GM19025 (cell line): ENCODE results near the gene DNAJC28.
"Not testable (repeated sequence)": the region's sequence is repeated elsewhere in the genome, so short reads cannot be mapped to it uniquely, and the experiment has no call there.

ENCODE experiments used
- ATAC-seq: cut with Tn5 transposase; IDR thresholded peaks from one replicate; pipeline ENCODE4 v1.9.1; 2021; ENCODE audit warnings: mild to moderate bottlenecking, low read depth, moderate library complexity; ENCODE audit not compliant: unreplicated experiment

Gene DNAJC28

GRCh38 chr21:33491373-33492102, at the start of gene DNAJC28:
DNAJC28 (minus strand) TSS chr21:33491716; CDS start chr21:33489393, 2,323 bp downstream.
- peak; percentile 97 for ATAC-seq

- ATAC-seq: no peak
Observed at GRCh38 chr21:33541105-33541711, 49.7 kb upstream of the DNAJC28 start.

- ATAC-seq: no peak
Observed at GRCh38 chr21:33540711-33541104, 49.2 kb upstream of the DNAJC28 start.

- ATAC-seq: no peak
Observed at GRCh38 chr21:33539616-33540015, 48.1 kb upstream of the DNAJC28 start.

GRCh38 chr21:33537212-33537611, 45.7 kb upstream of the DNAJC28 start:
- ATAC-seq: no peak

- ATAC-seq: no peak
Observed at GRCh38 chr21:33531007-33531406, 39.5 kb upstream of the DNAJC28 start.

- no peak for ATAC-seq
Observed at GRCh38 chr21:33522953-33523349, 31.4 kb upstream of the DNAJC28 start.

- no peak for ATAC-seq
Observed at GRCh38 chr21:33522297-33522952, 30.9 kb upstream of the DNAJC28 start.

- no peak for ATAC-seq
Observed at GRCh38 chr21:33518899-33519298, 27.4 kb upstream of the DNAJC28 start.

- no peak for ATAC-seq
Observed at GRCh38 chr21:33514229-33514628, 22.7 kb upstream of the DNAJC28 start.

GRCh38 chr21:33512481-33512880, 21.0 kb upstream of the DNAJC28 start:
- ATAC-seq: no peak

- ATAC-seq: no peak
Observed at GRCh38 chr21:33511639-33512038, 20.1 kb upstream of the DNAJC28 start.

GRCh38 chr21:33510826-33511225, 19.3 kb upstream of the DNAJC28 start:
- ATAC-seq: no peak

- ATAC-seq: not testable (repeated sequence)
Observed at GRCh38 chr21:33507003-33507402, 15.5 kb upstream of the DNAJC28 start.

- no peak for ATAC-seq
Observed at GRCh38 chr21:33505833-33506232, 14.3 kb upstream of the DNAJC28 start.

- no peak for ATAC-seq
Observed at GRCh38 chr21:33496345-33496744, 4.8 kb upstream of the DNAJC28 start.

- ATAC-seq: no peak
Observed at GRCh38 chr21:33495743-33496142, 4.2 kb upstream of the DNAJC28 start.

GRCh38 chr21:33493756-33494155, 2.2 kb upstream of the DNAJC28 start:
- ATAC-seq: no peak

- ATAC-seq: no peak
Observed at GRCh38 chr21:33492571-33492970, 1.1 kb upstream of the DNAJC28 start.

- no peak for ATAC-seq
Observed at GRCh38 chr21:33490991-33491372, 534 bp downstream of the DNAJC28 start.

- no peak for ATAC-seq
Observed at GRCh38 chr21:33488936-33489335, 2.6 kb downstream of the DNAJC28 start.

- ATAC-seq: no peak
Observed at GRCh38 chr21:33487996-33488395, 3.5 kb downstream of the DNAJC28 start.
